Measurements from ENCODE around the gene ATAD3A. TPM values are rescaled to one million over a fixed set of nuclear protein-coding genes. Genes with fewer than 3 reads are reported as not detected.
"Not testable (repeated sequence)": the region's sequence is repeated elsewhere in the genome, so short reads cannot be mapped to it uniquely, and the experiment has no call there.

The ATAD3A gene
- polyA plus RNA-seq (ENCODE audit: insufficient read depth in 1 of 5, insufficient read length in 5 of 5, low replicate concordance in 1 of 5): 10 to 100 TPM; 13.8 to 31.6 (median 18.3) TPM
- long read RNA-seq, donor 1, transcript ATAD3A-203 (16 exons, 2,492 nt): major isoform, 6 of 14 reads
- long read RNA-seq, donor 1, partial matches to known transcripts: 7 of 14 reads
- long read RNA-seq, donor 1, other reads (novel, unspliced or antisense): 0 of 14 reads
- long read RNA-seq, donor 2, partial matches to known transcripts: 0 of 1 reads
- long read RNA-seq, donor 2, other reads (novel, unspliced or antisense): 0 of 1 reads
- long read RNA-seq, donor 3, partial matches to known transcripts: 0 of 1 reads
- long read RNA-seq, donor 3, other reads (novel, unspliced or antisense): 0 of 1 reads
- long read RNA-seq, donor 4, partial matches to known transcripts: 0 of 2 reads
- long read RNA-seq, donor 4, other reads (novel, unspliced or antisense): 0 of 2 reads
- long read RNA-seq, donor 5, partial matches to known transcripts: 0 of 1 reads
- long read RNA-seq, donor 5, other reads (novel, unspliced or antisense): 0 of 1 reads
- long read RNA-seq, donor 6, partial matches to known transcripts: 0 of 4 reads
- long read RNA-seq, donor 6, other reads (novel, unspliced or antisense): 0 of 4 reads
- long read RNA-seq, donor 7, partial matches to known transcripts: 0 of 1 reads
- long read RNA-seq, donor 7, other reads (novel, unspliced or antisense): 0 of 1 reads
- long read RNA-seq, donor 8, partial matches to known transcripts: 0 of 2 reads
- long read RNA-seq, donor 8, other reads (novel, unspliced or antisense): 0 of 2 reads

DNA sequence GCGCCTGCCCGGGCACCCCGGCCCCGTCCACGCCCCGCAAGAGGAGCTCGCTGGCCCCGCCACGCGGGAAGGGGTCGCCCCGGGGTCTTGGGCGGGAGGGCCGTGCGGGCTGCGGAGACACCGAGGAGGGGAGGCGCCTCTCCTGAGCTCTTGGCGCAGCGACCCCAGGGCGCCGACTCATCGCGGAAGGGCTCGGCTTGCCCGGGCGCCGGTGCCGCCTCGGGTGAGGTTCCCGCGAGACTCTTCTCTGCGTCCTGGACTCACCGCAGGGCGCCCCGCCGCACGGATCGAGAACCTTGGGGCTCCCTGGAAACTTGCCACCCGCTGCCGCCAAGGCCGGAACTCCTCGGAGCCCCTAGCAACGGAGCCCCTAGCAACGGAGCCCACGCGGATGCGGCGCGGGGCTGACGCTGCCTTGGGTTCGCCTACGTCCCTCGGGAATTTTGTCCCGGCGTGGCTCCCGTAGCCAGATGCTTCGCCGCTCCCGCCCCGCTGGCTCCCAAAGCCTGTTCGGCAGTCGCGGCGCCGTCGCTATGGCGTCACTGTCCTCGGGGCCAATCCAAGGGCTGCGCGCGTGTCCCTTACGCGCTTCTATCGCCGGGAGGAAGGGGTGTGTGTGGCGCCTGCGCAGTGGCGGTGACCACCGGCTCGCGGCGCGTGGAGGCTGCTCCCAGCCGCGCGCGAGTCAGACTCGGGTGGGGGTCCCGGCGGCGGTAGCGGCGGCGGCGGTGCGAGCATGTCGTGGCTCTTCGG is at the start of gene ATAD3A:
Gene ATAD3A (plus strand): TSS at position 630 of the 753 bp plus-strand sequence. CDS start 107 bp downstream, at position 737.
- peak; percentile 98 for DNase-seq

DNA sequence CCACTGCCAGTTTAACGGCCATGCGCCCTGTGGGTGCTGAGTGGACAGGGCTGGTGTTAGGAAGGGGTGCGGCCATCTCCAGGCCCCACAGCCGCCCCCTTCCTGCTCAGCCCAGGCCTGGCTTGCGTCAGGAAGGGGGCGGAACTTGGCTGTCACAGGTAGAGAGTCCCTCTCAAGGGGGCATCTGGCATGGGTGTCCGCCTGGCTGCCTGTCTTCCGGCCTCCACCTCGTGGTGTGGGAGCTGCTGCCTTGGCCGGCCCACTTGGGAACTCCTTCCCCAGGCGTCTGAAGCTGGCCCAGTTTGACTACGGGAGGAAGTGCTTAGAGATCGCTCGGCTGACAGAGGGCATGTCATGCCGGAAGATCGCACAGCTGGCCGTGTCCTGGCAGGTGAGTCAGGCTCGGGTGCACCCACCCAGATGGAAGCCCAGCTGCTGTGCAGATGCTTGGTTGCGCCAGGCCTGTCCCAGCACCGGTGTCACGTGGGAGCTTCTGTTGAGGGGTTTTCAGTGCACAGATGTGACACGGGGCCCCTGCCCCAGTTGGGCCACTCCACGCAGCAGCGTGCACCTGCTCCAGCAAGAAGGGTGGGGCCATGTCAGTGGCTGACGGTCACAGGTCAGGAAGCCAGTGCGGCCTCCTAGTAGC is 49.5 kb upstream of the ATAD3A start:
- DNase-seq: peak; percentile 24 to 48

GRCh38 chr1:1463312-1463711 is 48.6 kb upstream of the ATAD3A start:
- DNase-seq: no peak

DNA sequence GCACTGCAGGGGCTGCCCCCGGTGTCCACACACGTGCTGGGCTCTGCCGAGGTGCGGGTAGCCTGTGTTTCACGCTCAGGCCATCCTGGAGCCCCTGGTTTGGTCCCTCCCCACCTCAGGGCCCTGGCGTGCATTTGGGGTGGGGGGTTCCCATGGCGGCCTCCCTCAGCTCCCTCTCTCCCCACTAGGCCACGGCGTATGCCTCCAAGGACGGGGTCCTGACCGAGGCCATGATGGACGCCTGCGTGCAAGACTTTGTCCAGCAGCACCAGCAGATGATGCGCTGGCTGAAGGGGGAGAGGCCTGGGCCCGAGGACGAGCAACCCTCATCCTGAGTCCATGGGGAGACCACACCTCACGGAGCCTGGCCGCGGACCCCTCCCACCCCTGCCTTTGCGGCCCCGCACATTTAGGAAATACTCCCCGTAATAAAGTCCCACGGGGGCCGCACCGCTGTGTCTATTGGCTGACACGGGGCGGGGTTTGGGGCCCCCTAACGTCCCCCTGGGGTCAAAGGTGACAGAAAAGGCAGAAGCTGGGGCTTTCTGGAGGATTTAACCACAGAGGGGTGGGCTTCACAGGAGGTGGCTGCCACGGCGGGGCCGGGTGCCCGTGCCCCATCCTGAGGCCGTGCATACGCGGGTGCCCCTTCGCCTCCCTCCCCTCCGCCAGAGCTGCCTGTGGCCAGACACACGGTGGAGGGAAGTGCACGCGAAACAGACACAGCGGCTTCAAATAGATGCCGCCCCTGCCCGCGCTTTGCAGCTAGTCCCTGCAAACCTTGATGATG is 43.6 kb upstream of the ATAD3A start:
- DNase-seq: not testable (repeated sequence)

- no peak for DNase-seq
These were observed 41.2 kb upstream of the ATAD3A start for GRCh38 chr1:1470626-1471388.

- DNase-seq: peak; percentile 89 to 90
These were observed 40.4 kb upstream of the ATAD3A start, which contains the start of gene ATAD3B for GRCh38 chr1:1471389-1472052. Gene ATAD3B (plus strand): TSS chr1:1471765. CDS start chr1:1471885, 120 bp downstream.

- DNase-seq: not testable (repeated sequence)
These were observed 39.7 kb upstream of the ATAD3A start for GRCh38 chr1:1472053-1472876.

- DNase-seq: not testable (repeated sequence)
These were observed 36.0 kb upstream of the ATAD3A start for GRCh38 chr1:1476011-1476410.

- DNase-seq: no peak
These were observed 34.8 kb upstream of the ATAD3A start for GRCh38 chr1:1477206-1477605.

DNA sequence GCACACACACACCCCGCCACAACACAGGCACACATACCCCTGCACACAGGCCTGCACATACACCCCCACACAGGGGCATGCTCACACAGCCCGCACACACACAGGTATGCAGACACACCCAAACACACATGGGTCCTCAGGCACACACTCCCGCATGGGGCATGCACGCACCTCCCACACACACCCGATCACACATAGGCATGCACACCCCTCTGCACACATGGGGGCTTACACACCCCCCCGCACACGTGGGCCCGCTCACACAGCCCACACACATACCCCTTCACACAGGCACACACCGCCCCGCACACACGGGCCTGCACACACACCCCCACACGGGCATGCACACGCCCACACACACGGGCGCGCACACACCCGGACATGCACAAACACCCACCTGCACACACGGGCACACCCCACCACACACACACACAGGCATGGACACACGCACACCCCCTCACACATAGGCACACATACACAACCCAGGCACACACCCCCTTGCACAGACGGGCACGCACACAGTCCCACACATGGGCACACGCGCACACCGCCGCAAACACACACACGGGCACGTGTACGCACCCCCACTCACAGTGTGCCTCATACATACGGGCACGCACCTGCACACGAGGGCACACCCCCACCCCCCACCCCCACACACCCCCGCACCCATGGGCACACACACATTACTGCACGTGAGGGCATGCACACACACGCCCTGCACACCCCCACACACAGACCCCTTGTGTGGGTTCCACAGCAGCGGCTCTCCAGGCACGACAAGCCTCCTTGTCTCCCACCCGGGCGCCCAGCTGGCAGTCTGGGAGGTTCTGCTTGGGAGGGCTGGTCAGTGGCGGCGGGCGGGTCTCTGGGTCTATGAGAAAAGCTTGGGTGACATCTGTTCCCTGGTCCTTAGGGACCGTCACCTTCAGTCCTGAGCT is 32.1 kb upstream of the ATAD3A start:
- DNase-seq: no peak

- DNase-seq: not testable (repeated sequence)
These were observed 31.5 kb upstream of the ATAD3A start for GRCh38 chr1:1480488-1480867.

DNA sequence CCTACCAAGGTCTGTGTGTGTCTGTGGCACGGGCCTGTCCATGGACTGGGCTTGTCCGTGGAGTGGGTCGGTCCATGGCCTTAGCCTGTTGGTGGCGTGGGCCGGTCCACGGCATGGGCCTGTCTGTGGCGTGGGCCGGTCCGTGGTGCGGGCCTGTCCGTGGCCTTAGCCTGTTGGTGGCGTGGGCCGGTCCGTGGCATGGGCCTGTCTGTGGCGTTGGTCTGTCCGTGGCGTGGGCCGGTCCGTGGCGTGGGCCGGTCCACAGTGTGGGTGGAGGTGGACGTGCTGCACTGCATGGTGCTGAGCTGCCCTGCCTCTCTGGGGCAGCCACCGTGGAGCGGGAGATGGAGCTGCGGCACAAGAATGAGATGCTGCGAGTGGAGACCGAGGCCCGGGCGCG is 30.2 kb upstream of the ATAD3A start:
- DNase-seq: not testable (repeated sequence)

DNA sequence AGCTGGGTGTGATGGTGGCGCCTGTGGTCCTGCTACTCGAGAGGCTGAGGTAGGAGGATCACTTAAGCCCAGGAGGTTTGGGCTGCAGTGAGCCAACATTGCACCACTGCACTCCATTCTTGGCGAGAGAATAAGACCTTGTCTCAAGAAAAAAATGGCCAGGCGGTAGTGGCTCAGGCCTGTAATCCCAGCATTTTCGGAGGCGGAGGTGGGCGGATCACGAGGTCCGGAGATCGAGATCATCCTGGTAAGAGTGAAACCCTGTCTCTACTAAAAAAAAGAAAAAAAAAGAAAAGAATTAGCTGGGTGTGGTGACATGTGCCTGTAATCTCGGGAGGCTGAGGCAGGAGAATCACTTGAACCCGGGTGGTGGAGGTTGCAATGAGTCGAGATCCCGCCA is 29.1 kb upstream of the ATAD3A start:
- no peak for DNase-seq

GRCh38 chr1:1483714-1484113 is 28.2 kb upstream of the ATAD3A start:
- no peak for DNase-seq

GRCh38 chr1:1484976-1485750 is 26.8 kb upstream of the ATAD3A start:
- not testable (repeated sequence) for DNase-seq

GRCh38 chr1:1485755-1486317 is 26.1 kb upstream of the ATAD3A start:
- DNase-seq: not testable (repeated sequence)
